OCI-M2 (cell line): ENCODE data around the gene VPS4B.

ENCODE experiments used
- DNase-seq: peaks from one replicate; lab custom pipeline; 2025; ENCODE audit not compliant: unreplicated experiment; lab: John Stamatoyannopoulos, UW

The VPS4B gene

GRCh38 chr18:63431180-63431579 lies 8.9 kb upstream of the VPS4B start:
- no peak for DNase-seq

- no peak for DNase-seq
Measured at GRCh38 chr18:63430526-63430925, 8.2 kb upstream of the VPS4B start.

- DNase-seq: no peak
Measured at GRCh38 chr18:63427558-63427957, 5.3 kb upstream of the VPS4B start.

- no peak for DNase-seq
Measured at GRCh38 chr18:63422864-63423304, 608 bp upstream of the VPS4B start.

GRCh38 chr18:63421514-63421913 lies 762 bp downstream of the VPS4B start:
- no peak for DNase-seq

GRCh38 chr18:63412953-63413352 lies 9.3 kb downstream of the VPS4B start:
- DNase-seq: no peak

GRCh38 chr18:63410792-63411191 lies 11.5 kb downstream of the VPS4B start:
- DNase-seq: no peak

GRCh38 chr18:63409301-63409700 lies 13.0 kb downstream of the VPS4B start:
- DNase-seq: no peak

GRCh38 chr18:63407734-63408133 lies 14.5 kb downstream of the VPS4B start:
- no peak for DNase-seq

- no peak for DNase-seq
Measured at GRCh38 chr18:63405986-63406385, 16.3 kb downstream of the VPS4B start.

- DNase-seq: no peak
Measured at GRCh38 chr18:63402246-63403162, 19.8 kb downstream of the VPS4B start.

- no peak for DNase-seq
Measured at GRCh38 chr18:63399300-63399699, 23.0 kb downstream of the VPS4B start.

- DNase-seq: no peak
Measured at GRCh38 chr18:63397349-63397748, 24.9 kb downstream of the VPS4B start.

GRCh38 chr18:63395503-63395902 lies 26.8 kb downstream of the VPS4B start:
- no peak for DNase-seq

- DNase-seq: no peak
Measured at GRCh38 chr18:63394954-63395353, 27.3 kb downstream of the VPS4B start.

GRCh38 chr18:63387861-63388260 lies 34.4 kb downstream of the VPS4B start:
- no peak for DNase-seq

- DNase-seq: no peak
Measured at GRCh38 chr18:63382843-63383242, 39.4 kb downstream of the VPS4B start.

- DNase-seq: no peak
Measured at GRCh38 chr18:63379639-63379962, 42.7 kb downstream of the VPS4B start.

GRCh38 chr18:63378919-63379638 lies 43.2 kb downstream of the VPS4B start:
- no peak for DNase-seq

GRCh38 chr18:63377275-63377980 lies 44.8 kb downstream of the VPS4B start:
- DNase-seq: no peak

GRCh38 chr18:63376538-63376937 lies 45.7 kb downstream of the VPS4B start:
- DNase-seq: no peak

GRCh38 chr18:63374540-63374939 lies 47.7 kb downstream of the VPS4B start:
- DNase-seq: no peak
